Esophagus muscularis mucosa (tissue), 4 donors: Measurements from ENCODE around the gene TUBB4A.

Experiments
- EP300 ChIP-seq: sonication (generic); formaldehyde crosslinking; IDR thresholded peaks from one replicate; pipeline ENCODE4 v1.6.1; 2017; ENCODE audit warnings: antibody characterized with exemption
- POLR2A ChIP-seq: fragments of 450-650 bp; IDR thresholded peaks from one replicate; pipeline ENCODE4 v1.6.1; 2017; ENCODE audit warnings: antibody characterized with exemption, moderate library complexity, mild to moderate bottlenecking, low read depth
- POLR2AphosphoS5 ChIP-seq, 2 donors: sonication (generic); formaldehyde crosslinking; IDR thresholded peaks; one replicate each; pipeline ENCODE4 v1.6.1; 2017; ENCODE audit warnings: antibody characterized with exemption in 2 of 2
- TF ChIP-seq, protein P1 (sequence below), 3 experiments: fragments of 200-600 bp in 2 of 3; fragments of 450-650 bp in 1 of 3; sonication (generic) in 2 of 3; IDR thresholded peaks; one replicate each; pipeline ENCODE4 v1.5.1; 2017 to 2019; ENCODE audit warnings: antibody characterized with exemption in 3 of 3, mild to moderate bottlenecking in 2 of 3, moderate library complexity in 1 of 3

DNA sequence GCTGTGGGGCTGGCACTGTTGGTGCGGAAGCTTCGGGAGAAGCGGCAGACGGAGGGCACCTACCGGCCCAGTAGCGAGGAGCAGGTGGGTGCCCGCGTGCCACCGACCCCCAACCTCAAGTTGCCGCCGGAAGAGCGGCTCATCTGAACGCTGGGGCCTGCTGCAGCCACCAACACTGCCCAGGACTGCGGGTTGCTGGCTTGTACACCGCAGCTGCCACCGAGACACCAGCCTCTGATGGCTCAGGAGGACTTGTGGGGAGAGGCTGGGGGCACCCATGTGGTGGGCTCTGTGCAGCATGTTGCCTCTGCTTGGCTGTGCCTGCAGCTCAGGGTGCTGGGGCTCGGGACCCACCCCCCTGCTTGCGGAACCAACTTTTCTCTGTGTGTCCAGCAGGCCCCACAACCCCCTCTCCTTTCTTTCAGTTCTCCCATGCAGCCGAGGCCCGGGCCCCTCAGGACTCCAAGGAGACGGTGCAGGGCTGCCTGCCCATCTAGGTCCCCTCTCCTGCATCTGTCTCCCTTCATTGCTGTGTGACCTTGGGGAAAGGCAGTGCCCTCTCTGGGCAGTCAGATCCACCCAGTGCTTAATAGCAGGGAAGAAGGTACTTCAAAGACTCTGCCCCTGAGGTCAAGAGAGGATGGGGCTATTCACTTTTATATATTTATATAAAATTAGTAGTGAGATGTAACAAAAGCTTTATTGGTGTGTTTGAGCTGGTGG is 35.4 kb downstream of the TUBB4A start:
- TF ChIP-seq, protein P1, sequence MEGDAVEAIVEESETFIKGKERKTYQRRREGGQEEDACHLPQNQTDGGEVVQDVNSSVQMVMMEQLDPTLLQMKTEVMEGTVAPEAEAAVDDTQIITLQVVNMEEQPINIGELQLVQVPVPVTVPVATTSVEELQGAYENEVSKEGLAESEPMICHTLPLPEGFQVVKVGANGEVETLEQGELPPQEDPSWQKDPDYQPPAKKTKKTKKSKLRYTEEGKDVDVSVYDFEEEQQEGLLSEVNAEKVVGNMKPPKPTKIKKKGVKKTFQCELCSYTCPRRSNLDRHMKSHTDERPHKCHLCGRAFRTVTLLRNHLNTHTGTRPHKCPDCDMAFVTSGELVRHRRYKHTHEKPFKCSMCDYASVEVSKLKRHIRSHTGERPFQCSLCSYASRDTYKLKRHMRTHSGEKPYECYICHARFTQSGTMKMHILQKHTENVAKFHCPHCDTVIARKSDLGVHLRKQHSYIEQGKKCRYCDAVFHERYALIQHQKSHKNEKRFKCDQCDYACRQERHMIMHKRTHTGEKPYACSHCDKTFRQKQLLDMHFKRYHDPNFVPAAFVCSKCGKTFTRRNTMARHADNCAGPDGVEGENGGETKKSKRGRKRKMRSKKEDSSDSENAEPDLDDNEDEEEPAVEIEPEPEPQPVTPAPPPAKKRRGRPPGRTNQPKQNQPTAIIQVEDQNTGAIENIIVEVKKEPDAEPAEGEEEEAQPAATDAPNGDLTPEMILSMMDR (IDR thresholded peaks at IDR 0.05), result no peak
- TF ChIP-seq POLR2A (no peak), POLR2AphosphoS5 (IDR thresholded peaks at IDR 0.05) (no peak), EP300 (no peak)
